Pons (tissue), 1 donor: ENCODE data around the gene ISY1.
"Not testable (repeated sequence)": the region's sequence is repeated elsewhere in the genome, so short reads cannot be mapped to it uniquely, and the experiment has no call there.

Source experiments
- DNase-seq: peaks from one replicate; pipeline ENCODE4 v3.0.0-alpha.2; 2016; ENCODE audit warnings: low spot score

ISY1 gene

DNA sequence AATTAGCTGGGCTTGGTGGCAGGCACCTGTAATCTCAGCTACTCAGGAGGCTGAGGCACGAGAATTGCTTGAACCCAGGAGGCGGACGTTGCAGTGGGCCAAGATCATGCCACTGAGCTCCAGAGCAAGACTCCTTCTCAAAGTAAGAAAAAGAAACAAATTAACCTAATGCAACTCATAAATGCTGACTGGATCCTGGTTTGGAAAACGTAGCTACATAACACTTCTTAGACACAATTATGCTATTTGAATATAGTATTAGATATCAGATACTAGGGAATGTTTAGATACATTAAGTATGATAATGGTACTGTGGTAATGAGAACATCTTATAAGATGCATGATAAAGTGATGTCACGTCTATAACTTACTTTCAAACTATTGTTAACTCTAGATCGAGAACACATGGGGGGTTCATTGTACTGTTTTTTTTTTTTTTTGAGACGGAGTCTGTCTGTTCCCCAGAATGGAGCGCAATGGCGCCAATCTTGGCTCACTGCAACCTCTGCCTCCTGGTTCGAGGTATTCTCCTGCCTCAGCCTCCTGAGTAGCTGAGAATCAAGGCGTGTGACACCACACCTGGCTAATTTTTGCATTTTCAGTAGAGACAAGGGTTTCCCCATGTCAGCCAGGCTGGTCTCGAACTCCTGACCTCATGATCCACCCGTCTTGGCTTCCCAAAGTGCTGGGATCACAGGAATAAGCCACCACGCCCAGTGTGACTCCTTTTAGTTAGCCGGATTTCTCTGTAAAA lies 5.9 kb upstream of the ISY1 start:
- no peak for DNase-seq

GRCh38 chr3:129165594-129165993 lies 4.7 kb upstream of the ISY1 start:
- DNase-seq, result not testable (repeated sequence)

DNA sequence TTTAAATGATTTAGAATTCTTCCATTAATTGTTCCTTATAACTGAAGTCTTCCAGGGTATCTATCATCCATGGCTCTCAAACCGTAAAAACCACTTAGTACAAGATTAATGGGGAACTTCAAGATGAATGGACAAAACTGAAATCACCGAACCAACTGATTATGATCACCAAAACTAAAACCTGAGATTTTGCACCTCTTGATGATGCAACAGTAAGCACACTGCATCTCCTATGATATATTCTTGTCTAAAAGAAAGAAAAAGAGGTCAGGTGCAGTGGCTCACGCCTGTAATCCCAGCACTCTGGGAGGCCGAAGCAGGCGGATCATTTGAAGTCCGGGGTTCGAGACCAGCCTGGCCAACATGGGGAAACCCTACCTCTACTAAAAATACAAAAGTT lies 3.6 kb upstream of the ISY1 start:
- DNase-seq, result no peak

GRCh38 chr3:129162729-129163579 lies 2.1 kb upstream of the ISY1 start:
- no peak for DNase-seq

DNA sequence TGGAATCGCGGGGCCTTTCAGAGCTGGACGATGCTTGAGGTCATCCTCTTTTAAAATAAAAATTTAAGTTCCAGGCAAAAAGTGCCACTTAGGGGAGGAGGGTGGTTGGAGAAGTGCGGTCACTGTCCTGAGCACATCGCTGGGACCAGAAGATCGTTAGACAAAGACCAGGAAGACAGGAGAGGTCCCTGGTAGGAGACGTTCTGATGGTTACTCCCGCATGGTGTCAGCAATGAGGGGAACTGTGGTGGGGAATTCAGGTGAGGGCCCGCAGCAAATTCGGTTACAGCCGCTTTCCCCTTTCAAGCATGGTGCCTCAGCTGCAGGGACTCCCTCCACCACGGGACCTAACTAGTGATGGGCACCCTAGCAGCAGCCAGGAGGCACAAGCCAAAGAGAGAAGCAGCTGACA lies 1.0 kb upstream of the ISY1 start:
- no peak for DNase-seq

DNA sequence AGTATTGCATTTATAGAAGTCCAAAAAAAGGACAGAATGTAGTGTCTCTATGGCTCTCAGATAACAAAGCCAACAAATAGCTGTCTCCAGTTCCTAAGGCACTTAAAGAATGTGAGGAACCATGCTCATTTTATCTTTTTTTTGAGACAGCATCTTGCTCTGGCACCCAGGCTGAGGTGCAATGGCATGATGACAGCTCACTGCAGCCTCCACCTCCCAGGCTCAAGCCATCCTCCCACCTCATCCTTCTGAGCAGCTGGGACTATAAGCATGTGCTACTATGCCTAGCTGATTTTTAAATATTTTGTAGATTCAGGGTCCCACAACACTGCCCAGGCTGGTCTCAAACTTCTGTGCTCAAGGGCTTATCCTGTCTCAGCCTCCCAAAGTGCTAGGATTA lies 16.1 kb downstream of the ISY1 start:
- no peak for DNase-seq

DNA sequence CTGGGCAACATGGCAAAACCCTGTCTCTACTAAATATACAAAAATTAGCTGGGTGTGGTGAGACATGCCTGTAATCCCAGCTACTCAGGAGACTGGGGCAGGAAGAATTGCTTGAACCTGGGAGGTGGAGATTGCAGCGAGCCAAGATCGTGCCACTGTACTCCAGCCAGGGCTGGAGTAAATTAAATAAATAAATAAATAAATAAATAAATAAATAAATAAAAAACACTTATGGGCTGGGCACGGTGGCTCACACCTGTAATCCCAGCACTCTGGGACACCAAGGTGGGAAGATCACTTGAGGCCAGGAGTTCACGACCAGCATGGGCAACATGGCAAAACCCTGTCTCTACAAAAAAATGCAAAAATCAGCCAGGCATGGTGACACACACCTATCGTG lies 19.9 kb downstream of the ISY1 start:
- DNase-seq, result not testable (repeated sequence)

DNA sequence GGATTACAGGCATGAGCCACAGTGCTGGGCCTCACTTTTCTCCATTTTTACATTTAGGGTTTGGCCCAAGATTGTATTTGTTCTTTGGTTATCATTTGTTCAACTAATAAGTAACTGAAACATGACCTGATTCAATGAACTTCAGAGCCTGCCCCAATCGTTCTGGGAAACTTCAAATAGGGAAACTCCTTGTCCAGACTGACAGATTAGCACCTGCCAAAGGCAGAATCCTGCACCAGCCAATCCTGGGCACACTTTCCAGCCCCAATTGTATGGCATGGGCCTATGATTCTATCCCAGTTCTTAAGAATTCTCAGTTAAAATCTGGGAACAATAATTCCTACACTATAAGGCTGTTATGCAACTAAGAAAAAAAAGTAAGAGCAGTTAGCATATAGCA lies 21.0 kb downstream of the ISY1 start:
- no peak for DNase-seq

GRCh38 chr3:129136275-129136674 lies 24.6 kb downstream of the ISY1 start:
- DNase-seq, result not testable (repeated sequence)

GRCh38 chr3:129132097-129132866 lies 28.6 kb downstream of the ISY1 start:
- DNase-seq, result no peak

- no peak for DNase-seq
Observed at GRCh38 chr3:129131465-129132088, 29.3 kb downstream of the ISY1 start.

DNA sequence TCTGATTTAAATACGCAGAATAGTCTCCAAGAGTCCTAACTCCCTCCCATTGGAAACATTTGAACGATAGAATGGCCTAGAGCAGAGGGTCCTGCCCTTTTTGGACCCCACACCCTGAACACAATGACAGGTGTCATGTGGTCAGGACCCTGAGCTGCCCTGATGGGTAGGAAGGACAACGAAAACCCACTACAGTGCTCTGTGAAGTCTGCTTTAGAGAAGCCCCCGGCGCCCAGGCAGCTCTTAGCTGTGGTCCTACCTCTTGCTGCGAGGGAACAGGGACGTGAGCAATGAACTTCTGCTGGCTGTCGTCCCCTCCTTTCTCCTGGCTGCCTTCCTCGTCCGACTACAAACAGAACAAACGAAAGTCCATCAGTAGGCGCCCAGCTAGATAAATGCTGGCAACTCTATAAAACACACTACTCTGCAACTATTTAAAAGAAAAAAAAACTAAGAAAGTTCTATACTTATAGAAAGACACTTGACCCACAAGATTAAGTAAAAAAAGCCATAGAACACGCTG lies 30.5 kb downstream of the ISY1 start:
- no peak for DNase-seq

DNA sequence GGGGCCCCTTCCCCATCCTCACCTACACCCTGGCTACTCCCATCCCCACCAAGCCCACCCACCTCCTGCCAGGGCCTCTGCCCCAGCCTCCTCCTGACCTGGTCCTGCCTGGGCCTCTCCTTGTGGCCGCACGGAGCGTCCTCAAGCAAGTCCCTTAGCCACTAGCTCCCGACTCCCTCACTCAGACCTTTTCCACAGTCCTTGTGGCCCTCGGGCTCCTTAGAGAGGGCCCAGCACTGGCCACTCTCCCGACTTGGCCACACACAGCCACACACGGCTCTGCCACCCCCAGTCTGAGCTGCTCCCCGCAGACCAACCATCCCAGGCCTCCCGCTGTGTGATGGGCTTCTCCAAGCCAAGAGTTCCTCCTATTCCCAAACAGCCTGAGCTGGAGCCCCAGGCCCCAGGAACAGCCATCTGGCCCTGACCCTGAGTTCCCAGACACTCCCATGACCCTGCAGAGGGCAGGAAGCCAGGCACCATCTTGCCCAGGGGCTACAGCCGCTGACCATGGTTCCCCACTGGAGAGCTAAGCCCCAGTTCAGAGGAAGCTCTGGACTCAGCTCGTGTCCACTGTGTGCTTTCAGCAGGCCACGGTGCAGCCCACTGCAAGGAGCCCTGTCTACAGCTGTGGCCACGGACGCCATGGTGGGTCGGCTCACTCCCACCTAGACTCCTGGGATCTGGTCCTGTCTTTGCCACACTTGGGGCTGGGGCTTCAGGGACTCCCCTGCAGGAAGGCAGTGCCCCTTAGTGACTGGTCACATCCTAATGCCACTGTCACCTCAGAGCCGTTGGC lies 32.3 kb downstream of the ISY1 start:
- no peak for DNase-seq

- no peak for DNase-seq
Observed at GRCh38 chr3:129126726-129127280, 34.1 kb downstream of the ISY1 start.

DNA sequence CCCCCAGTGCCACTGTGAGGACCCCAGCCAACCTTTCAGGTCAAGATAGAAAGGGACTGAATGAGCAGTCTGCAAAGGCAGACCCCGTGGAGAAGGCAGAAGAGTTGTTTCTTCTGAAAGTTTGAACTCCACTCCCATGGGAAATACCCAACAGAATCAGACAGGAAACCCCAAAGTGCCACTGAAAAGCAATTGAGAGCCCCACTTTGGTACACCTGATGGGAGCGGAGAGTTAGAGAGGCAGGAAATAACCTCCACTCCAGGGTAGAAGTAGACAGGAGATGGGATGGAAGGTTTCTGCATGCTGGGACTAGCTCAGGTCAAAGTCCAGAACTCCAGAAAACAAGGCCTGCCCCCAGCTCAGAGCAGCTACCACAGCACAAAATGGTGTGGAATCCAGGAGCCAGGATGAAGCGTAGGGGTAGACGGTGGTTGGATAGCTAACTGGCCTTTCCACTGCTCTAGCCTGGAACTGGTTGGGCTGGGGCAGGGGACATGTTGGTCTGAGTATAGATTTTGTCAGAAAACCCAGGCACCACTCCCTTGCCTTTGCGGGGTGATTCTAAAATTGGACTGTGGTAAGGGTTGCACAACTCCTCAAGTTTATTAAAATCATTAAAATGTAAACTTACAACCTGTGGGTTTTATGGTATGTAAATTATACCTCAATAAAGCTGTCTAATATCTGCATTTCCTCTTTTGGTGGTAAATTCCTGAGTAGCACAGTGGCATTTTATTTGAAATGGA lies 37.4 kb downstream of the ISY1 start:
- DNase-seq, result no peak

DNA sequence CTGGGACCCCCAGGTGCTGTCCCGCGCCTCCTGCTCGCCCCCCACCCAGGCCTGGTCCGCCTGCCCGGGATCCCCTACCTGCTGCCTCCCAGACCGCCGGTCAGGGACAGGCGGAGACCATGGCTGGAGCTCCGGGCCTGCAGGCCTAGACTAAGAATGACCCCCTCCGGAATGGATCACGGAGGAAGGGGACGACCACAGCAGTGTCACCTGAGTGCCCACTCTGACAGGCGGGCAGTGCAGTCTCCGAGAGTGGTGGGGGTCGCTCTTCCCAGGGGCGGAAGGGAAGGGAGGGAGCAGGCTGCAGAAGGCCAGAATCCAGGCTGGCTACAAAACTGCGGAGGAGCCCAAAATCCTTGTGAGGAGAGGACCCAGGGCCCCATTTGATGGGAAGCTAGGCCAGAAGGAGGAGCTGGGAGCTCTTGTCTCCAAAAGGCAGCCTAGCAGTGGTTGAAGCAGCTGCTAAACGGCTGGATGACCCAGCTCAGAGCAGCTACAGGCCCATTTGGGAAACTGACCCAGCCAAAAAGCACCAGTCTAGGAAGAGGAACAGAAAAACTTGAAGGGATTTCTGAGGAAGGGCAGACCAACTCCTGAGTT lies 38.4 kb downstream of the ISY1 start:
- DNase-seq, result no peak

- peak; percentile 43 for DNase-seq
Observed at GRCh38 chr3:129121792-129122411, 39.0 kb downstream of the ISY1 start, which contains the start of gene RAB43. RAB43 (minus strand) TSS chr3:129121804; CDS start chr3:129121489, 315 bp downstream.

- no peak for DNase-seq
Observed at GRCh38 chr3:129121016-129121791, 39.7 kb downstream of the ISY1 start.
